GM19043 (cell line): Measurements from ENCODE around the gene MRC1.

ENCODE experiments used
- ATAC-seq: cut with Tn5 transposase; IDR thresholded peaks from one replicate; pipeline ENCODE4 v1.9.1; 2021; ENCODE audit warnings: low read depth; ENCODE audit not compliant: unreplicated experiment

Gene MRC1

GRCh38 chr10:17958049-17958448 lies 148.9 kb downstream of the MRC1 start:
- no peak for ATAC-seq

- ATAC-seq, result no peak
These were observed 150.7 kb downstream of the MRC1 start for GRCh38 chr10:17959870-17960269.
